ENCODE results near the gene NFATC2. TPM values are rescaled to one million over a fixed set of nuclear protein-coding genes. Genes with fewer than 3 reads are reported as not detected.

Gene NFATC2
- total RNA-seq, 1 donor from 2014 or later = 4.2 TPM

GRCh38 chr20:51562332-51563173, 20.0 kb upstream of the NFATC2 start:
- DNase-seq = peak; percentile 81
- Histone ChIP-seq H3K27me3 (ENCODE audit: low read depth) (peaks cover 10% of the 10 kb centered on the region), H3K27ac (replicated peaks) (peak overlapping the region; percentile 88), H3K4me3 (peak overlapping the region; percentile 70), H3K9me3 (replicated peaks) (no peaks in the 10 kb centered on the region), H3K36me3 (no peaks in the 10 kb centered on the region), H3K4me1 (peaks cover 54% of the 10 kb centered on the region)
- intact Hi-C loops (cut with micrococcal nuclease) = no loop called here
- TF ChIP-seq CTCF (IDR thresholded peaks at IDR 0.05; ENCODE audit: borderline replicate concordance) = peak; percentile 42

- Histone ChIP-seq H3K36me3 (no peaks in the 10 kb centered on the region), H3K27me3 (ENCODE audit: low read depth) (peaks cover 10% of the 10 kb centered on the region), H3K27ac (replicated peaks) (peak overlapping the region; percentile 88), H3K4me3 (peak overlapping the region; percentile 70), H3K4me1 (peaks cover 54% of the 10 kb centered on the region), H3K9me3 (replicated peaks) (no peaks in the 10 kb centered on the region)
- intact Hi-C loops (cut with micrococcal nuclease) = no loop called here
- DNase-seq = no peak
- TF ChIP-seq CTCF (IDR thresholded peaks at IDR 0.05; ENCODE audit: borderline replicate concordance) = no peak
Observed at GRCh38 chr20:51562027-51562331, 19.5 kb upstream of the NFATC2 start.

- peaks cover 51% of the 10 kb centered on the region for H3K4me1 ChIP-seq
Observed at GRCh38 chr20:51560550-51561307, 18.2 kb upstream of the NFATC2 start.

GRCh38 chr20:51560042-51560441, 17.5 kb upstream of the NFATC2 start:
- Histone ChIP-seq H3K27ac (replicated peaks) (no peak overlapping the region), H3K4me1 (peaks cover 47% of the 10 kb centered on the region), H3K36me3 (no peaks in the 10 kb centered on the region), H3K4me3 (no peak overlapping the region), H3K9me3 (replicated peaks) (no peaks in the 10 kb centered on the region), H3K27me3 (ENCODE audit: low read depth) (peaks cover 17% of the 10 kb centered on the region)
- DNase-seq = no peak
- intact Hi-C loops (cut with micrococcal nuclease) = no loop called here
- TF ChIP-seq CTCF (IDR thresholded peaks at IDR 0.05; ENCODE audit: borderline replicate concordance) = no peak

More at GRCh38 chr20:51560550-51561307, 18.2 kb upstream of the NFATC2 start:
- no peak for DNase-seq
- TF ChIP-seq CTCF (IDR thresholded peaks at IDR 0.05; ENCODE audit: borderline replicate concordance) = no peak
- Histone ChIP-seq H3K4me3 (peak overlapping the region; percentile 70), H3K9me3 (replicated peaks) (no peaks in the 10 kb centered on the region), H3K27ac (replicated peaks) (no peak overlapping the region), H3K36me3 (no peaks in the 10 kb centered on the region), H3K27me3 (ENCODE audit: low read depth) (peaks cover 17% of the 10 kb centered on the region)
- intact Hi-C loops (cut with micrococcal nuclease) = no loop called here

DNA sequence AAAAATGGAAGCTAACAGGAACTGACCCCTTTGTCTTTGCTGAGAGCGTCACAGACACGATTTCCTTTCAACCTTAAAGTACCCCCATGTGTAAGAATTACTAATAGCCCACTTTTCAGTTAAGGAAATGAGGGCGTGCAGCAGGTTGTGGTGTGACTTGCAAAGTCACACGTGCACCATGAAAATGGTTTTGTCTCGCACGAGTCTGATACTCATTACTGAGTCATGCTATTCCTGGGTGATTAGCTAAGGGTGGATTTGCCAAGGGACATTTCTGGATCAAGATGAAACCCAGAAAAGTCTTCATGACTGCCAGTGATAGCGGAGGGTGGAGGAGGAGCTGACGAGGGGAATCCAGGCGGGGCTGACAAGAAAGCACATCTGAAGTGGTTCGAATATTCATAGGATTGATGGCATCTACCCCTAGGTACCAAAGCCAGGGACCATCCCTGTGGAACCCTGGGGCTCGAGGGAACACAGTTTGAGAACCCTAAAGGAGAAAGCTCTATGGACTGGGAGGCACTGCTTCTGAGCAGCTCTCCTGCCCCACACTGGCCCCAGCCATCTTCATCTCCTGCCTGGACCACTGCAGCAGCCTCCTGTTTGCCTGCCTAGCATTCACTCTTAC, 12.1 kb upstream of the NFATC2 start:
- Histone ChIP-seq H3K4me1 (peaks cover 4% of the 10 kb centered on the region), H3K27ac (replicated peaks) (no peak overlapping the region), H3K9me3 (replicated peaks) (no peaks in the 10 kb centered on the region), H3K27me3 (ENCODE audit: low read depth) (peaks cover 17% of the 10 kb centered on the region), H3K4me3 (no peak overlapping the region), H3K36me3 (no peaks in the 10 kb centered on the region)
- no peak for DNase-seq
- intact Hi-C loops (cut with micrococcal nuclease) = no loop called here
- TF ChIP-seq CTCF (IDR thresholded peaks at IDR 0.05; ENCODE audit: borderline replicate concordance) = no peak
